ENCODE data around the gene LMX1A.

- TF ChIP-seq MAX (IDR thresholded peaks at IDR 0.05; ENCODE audit: low read depth, low read length) (no peak), CTCF (IDR thresholded peaks at IDR 0.05; ENCODE audit: low read depth, low read length) (no peak), POLR2A (IDR thresholded peaks at IDR 0.05; ENCODE audit: extremely low read depth, insufficient read length) (no peak), MYC (IDR thresholded peaks at IDR 0.05; ENCODE audit: low read depth, low read length) (no peak)
These were observed 97.3 kb downstream of the LMX1A start for GRCh38 chr1:165259236-165259635.

All from NB4 (cell line).